ENCODE measurements around the gene GK. TPM values are rescaled to one million over a fixed set of nuclear protein-coding genes. Genes with fewer than 3 reads are reported as not detected.
A peak's percentile ranks its signal among the peaks of the same experiment; 100 is the strongest.
"Not testable (repeated sequence)": the region's sequence is repeated elsewhere in the genome, so short reads cannot be mapped to it uniquely, and the experiment has no call there.

GK gene
- total RNA-seq, 4 donors from 2014 or later, result 2.8 to 10.6 (median 6.4) TPM

DNA sequence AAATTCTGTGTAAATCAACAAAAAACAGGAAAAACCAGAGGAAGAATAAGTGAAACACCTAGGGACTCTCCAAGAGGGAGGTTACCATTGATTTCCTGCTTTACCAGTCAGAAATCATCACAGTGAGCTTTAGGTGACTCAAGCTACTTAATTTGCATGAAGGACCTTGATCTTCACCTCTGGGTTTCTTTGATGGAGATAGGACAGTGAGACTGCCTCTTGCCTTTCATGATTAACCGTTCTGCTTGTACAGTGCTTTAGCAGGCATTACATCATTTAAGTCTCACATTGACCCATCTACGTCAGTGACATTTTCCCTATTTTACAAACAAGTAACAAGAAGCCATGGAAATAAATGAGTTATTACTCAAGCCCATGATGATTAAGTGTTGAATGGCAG lies 3.4 kb upstream of the GK start:
- 58 to 66% methylated on average over 2 of the region's 2 CpGs for WGBS, 2 donors
- H3K4me3 ChIP-seq (ENCODE audit: low read depth, poor library complexity, severe bottlenecking), result no peak overlapping the region
- DNase-seq (ENCODE audit: low spot score in 2 of 2), result no peak
- intact Hi-C loops (cut with DNase I; ENCODE audit: low total_unique reads), result no loop called here
- TF ChIP-seq, protein P1, sequence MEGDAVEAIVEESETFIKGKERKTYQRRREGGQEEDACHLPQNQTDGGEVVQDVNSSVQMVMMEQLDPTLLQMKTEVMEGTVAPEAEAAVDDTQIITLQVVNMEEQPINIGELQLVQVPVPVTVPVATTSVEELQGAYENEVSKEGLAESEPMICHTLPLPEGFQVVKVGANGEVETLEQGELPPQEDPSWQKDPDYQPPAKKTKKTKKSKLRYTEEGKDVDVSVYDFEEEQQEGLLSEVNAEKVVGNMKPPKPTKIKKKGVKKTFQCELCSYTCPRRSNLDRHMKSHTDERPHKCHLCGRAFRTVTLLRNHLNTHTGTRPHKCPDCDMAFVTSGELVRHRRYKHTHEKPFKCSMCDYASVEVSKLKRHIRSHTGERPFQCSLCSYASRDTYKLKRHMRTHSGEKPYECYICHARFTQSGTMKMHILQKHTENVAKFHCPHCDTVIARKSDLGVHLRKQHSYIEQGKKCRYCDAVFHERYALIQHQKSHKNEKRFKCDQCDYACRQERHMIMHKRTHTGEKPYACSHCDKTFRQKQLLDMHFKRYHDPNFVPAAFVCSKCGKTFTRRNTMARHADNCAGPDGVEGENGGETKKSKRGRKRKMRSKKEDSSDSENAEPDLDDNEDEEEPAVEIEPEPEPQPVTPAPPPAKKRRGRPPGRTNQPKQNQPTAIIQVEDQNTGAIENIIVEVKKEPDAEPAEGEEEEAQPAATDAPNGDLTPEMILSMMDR (IDR thresholded peaks at IDR 0.05), result no peak
- no peak for TF ChIP-seq POLR2A (IDR thresholded peaks at IDR 0.05)

DNA sequence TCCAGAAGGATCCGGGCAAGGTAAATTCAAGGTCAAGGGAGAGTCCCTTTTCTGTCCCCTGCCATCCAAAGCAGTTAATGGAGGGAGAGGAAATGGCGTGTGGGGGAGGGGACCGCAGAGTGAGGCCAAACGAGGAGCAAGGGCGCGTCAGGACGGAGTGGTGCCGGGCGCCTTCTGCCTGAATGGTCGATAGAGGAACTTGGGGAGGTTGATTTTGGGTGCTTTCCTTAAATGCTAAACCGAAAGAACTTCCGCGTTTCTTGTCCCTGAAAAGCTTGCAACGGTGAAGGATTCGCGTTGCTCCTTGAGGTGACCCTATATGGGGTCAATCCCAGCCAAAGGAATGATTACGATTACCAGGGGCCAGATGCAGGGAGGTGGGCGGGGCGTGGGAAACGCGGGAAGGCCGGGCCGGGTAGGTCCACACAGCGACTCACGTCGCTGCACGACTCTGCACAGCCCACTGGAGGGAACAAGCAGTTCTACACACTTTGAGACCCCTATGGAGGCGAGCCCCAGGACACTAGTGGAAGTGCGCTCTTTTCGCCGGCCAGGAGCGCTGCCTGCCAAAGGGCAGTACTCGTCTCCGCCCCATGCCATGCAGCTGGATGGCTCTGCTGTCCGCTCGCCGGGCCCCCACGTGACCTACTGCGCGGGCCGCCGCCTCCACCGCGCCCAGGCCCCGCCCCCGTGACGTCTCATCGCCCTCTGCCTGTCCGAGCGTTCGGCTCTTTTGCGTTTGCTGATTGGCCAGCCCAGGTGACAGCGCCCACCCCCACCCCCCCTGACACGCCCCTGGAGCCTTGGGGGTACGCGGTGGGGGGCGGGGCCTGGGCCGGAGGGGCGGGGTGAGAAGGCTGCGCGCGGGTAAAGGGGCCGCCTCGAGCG lies 452 bp upstream of the GK start:
- TF ChIP-seq POLR2A (IDR thresholded peaks at IDR 0.05), result no peak
- peak overlapping the region; percentile 32 for H3K4me3 ChIP-seq (ENCODE audit: low read depth, poor library complexity, severe bottlenecking)
- peak; percentile 88 to 98 for DNase-seq (ENCODE audit: low spot score in 2 of 2)
- intact Hi-C loops (cut with DNase I; ENCODE audit: low total_unique reads), result no loop called here
- WGBS, 2 donors, result 3 to 33% methylated on average over 15 to 60 of the region's 65 CpGs

DNA sequence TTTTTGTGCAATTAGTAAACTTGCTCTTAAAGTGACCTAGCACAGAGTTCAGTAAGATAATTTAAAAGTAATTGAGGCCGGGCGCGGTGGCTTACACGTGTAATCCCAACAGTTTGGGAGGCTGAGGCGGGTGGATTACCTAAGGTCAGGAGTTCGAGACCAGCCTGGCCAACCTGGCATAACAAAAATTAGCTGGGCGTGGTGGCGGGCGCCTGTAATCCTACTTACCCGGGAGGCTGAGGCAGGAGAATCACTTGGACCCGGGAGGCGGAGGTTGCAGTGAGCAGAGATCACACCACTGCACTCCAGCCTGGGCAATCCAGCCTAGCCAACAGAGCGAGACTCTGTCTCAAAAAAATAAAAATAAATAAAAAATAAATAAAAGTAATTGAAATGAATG lies 1.2 kb downstream of the GK start:
- DNase-seq (ENCODE audit: low spot score in 2 of 2); intact Hi-C loops (cut with DNase I; ENCODE audit: low total_unique reads); H3K4me3 ChIP-seq (ENCODE audit: low read depth, poor library complexity, severe bottlenecking): not testable (repeated sequence)
- WGBS, 2 donors, result 72 to 77% methylated on average over 13 of the region's 13 CpGs

DNA sequence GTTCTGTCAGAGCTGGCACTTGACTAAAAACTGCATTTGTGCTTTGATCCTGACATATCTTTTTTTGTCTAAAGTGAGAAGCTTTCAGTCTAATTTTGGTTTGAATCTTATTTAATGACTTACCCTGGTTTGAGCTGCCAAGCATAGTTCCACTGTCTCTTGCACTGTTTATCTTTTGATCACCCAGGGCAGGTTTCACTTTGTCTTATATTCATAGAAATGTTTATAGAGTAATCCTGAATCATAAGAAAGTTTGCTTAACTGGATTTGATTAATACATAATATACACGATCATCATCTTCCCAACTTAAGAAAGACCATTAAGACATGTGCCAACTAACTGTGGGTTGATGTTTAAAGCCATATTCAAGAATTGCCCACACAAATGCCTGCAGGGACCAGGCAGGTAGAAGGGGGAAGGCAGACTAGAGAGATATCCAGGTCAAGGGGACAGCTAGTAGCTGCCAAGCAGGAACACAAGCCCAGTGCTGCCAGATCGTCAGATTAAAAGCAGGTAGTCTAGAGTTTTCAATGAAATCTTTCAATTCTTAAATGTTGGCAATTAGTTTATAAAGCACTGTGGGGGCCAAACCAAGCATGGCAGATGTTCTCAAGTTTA lies 1.9 kb downstream of the GK start:
- intact Hi-C loops (cut with DNase I; ENCODE audit: low total_unique reads), result no loop called here
- no peak overlapping the region for H3K4me3 ChIP-seq (ENCODE audit: low read depth, poor library complexity, severe bottlenecking)
- WGBS, 2 donors, result 15 to 41% methylated on average over 2 of the region's 2 CpGs
- DNase-seq (ENCODE audit: low spot score in 2 of 2), result no peak
- TF ChIP-seq, protein P1 (IDR thresholded peaks at IDR 0.05), result no peak
- no peak for TF ChIP-seq POLR2A (IDR thresholded peaks at IDR 0.05)

DNA sequence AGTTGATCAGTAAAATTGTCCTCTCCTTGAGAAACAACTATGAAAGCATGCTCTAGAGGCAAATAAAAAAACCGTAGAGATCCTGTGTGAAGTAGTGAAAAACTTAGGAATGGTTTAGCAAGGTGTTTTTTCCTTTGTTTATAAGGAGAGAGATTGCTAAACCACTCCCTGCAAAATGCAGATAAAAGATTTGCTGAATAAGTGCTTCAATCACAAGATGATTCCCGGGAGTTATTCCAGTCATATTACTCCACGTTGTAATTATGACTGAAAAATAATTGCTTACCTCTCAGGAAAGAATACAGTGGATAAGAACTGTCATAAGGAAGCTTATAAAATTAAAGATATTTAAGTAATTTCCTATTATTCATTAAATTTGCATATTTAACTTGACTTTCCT lies 2.8 kb downstream of the GK start:
- no peak overlapping the region for H3K4me3 ChIP-seq (ENCODE audit: low read depth, poor library complexity, severe bottlenecking)
- DNase-seq (ENCODE audit: low spot score in 2 of 2), result no peak
- 53 to 59% methylated on average over 3 of the region's 3 CpGs for WGBS, 2 donors
- intact Hi-C loops (cut with DNase I; ENCODE audit: low total_unique reads), result no loop called here
- no peak for TF ChIP-seq POLR2A (IDR thresholded peaks at IDR 0.05)
- TF ChIP-seq, protein P1 (IDR thresholded peaks at IDR 0.05), result no peak

DNA sequence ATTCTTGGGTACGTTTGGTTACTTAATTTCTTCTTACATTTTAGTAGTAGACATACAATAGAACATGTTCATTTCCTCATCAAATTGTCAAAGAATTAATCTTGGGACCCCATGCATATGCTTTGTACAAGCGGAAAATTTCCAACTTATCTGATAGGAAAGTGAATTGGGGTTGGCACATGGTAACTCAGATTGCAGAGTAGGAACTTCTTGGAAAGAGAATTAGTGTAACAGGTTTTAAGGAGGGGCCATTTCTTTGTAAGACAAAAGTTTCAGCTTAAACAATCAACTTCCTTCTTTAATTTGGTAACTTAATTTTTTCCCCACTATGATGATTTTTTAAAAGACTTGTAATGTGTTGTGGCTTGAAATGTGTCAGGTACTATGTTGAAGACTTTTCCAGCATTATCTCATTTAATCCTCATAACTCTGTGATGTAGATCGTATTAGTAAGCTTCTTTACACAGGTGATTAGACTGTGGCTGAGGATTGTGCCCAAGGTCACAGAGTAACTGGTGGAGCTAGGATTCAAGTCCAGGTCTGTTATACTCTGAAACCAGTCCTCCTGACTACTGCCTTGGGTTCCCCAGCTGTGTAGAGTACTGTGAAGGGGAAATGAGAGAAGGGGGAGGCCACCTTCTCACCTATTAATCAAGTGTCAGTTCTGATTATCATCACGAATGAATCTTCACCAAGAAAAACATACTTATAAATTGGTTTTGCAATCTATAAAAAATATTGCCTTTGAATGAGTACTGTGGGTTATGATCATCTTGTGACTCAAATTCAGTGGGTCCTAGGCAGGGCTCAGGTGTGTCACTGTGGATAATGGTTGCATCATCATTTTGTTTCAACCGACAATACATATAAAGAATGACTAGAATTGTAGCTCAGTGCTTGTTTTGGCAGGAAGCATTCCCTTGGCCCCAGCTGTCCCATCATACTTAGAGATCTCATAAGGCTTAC lies 4.3 kb downstream of the GK start:
- no peak for DNase-seq (ENCODE audit: low spot score in 2 of 2)
- TF ChIP-seq POLR2A (IDR thresholded peaks at IDR 0.05), result no peak
- TF ChIP-seq, protein P1 (IDR thresholded peaks at IDR 0.05), result no peak
- 54 to 62% methylated on average over 5 of the region's 5 CpGs for WGBS, 2 donors
- no peak overlapping the region for H3K4me3 ChIP-seq (ENCODE audit: low read depth, poor library complexity, severe bottlenecking)
- intact Hi-C loops (cut with DNase I; ENCODE audit: low total_unique reads), result no loop called here
